Adipose tissue (tissue), 3 donors: ENCODE measurements around the gene SLC26A11. TPM values are rescaled to one million over a fixed set of nuclear protein-coding genes. Genes with fewer than 3 reads are reported as not detected.
"Not testable (repeated sequence)": the region's sequence is repeated elsewhere in the genome, so short reads cannot be mapped to it uniquely, and the experiment has no call there.

Experiments
- H3K27ac ChIP-seq: one replicate; pipeline ENCODE4 v1.5.1; 2013; ENCODE audit warnings: low read depth, low read length
- WGBS, 3 donors: extraction: QIAGEN DNeasy Blood & Tissue Kit; methylation state at CpG; one replicate each; pipeline ENCODE4 v1.1.7; 2013; 5-methylcytosine and 5-hydroxymethylcytosine counted together
- polyA plus RNA-seq, 3 donors: library from polyadenylated mRNA; stranded (reverse); fragments of 200-250 nt; gene quantifications; one replicate each; pipeline ENCODE4 v1.2.3, GENCODE V29; 2013
- donor health status: healthy with polysubstance abuse.
- donor health status: Bipolar disorder and iron deficiency.
- donor health status: healthy.

Gene SLC26A11
- polyA plus RNA-seq, 3 donors: 5.6 to 7.2 (median 6.9) TPM

DNA sequence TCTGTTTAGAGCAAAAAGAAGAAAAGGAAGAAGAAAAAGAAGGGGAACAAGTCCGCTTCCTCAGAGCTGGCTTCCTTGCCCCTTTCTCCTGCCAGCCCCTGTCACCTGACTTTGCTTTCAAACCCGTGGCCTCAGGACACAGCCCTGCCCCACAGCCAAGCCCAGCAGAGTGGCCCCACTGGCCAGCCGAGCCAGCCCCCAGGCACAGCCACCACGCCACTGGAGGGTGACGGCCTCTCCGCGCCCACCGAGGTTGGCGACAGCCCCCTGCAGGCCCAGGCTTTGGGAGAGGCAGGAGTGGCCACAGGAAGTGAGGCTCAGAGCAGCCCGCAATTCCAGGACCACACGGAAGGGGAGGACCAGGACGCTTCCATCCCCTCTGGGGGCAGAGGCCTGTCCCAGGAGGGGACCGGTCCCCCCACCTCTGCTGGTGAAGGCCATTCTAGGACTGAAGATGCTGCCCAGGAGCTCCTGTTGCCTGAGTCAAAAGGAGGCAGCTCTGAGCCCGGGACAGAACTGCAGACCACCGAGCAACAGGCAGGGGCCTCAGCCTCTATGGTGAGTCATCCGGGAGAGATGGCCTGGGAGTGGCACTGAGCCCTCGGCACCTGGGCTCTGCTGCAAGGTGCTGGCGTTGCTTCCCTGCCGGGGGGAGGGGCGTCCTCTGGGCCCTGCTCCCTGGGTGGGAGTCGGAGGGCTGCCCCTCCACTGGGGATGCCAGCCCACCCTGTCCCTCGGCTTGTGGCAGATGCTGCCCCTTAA is 67.8 kb downstream of the SLC26A11 start:
- no peak overlapping the region for H3K27ac ChIP-seq
- 78 to 91% (median 81%) methylated on average over 21 to 22 of the region's 22 CpGs for WGBS, 3 donors

DNA sequence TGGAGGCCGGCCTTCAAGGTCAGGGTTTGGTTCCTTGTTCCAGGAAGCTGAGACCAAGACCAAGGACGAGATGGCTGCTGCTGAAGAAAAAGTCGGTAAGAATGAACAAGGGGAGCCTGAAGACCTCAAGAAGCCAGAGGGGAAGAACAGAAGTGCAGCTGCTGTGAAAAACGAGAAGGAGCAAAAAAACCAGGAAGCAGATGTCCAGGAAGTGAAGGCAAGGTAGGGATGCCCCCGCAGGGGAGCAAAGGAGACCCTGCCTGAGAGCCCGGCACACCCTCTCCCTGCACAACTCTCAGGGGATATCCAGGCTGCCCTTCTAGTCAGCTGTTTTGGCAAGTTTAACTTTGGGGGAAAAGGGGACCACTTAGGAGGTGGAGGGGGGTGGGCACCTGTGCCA is 69.4 kb downstream of the SLC26A11 start:
- H3K27ac ChIP-seq: no peak overlapping the region
- whole genome bisulfite sequencing, 3 donors: 44 to 57% (median 50%) methylated on average over 6 of the region's 6 CpGs

DNA sequence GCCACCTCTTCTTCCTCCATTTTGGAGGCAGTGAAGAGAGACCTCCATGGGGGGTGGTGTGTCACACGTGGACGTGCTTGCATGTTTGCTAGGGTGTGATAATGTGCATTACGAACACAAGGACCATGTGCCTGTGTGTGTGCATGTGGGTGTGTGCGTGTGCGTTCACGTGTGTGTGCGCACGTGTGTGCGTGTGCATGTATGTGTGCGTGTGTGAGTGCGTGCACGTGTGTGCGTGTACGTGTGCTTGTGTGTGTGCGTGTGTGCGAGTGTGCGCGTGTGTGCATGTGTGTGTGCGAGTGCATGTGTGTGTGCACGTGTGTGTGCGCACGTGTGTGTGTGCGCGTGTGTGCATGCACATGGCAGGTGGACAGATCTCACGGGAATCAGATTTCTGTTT is 69.9 kb downstream of the SLC26A11 start:
- H3K27ac ChIP-seq: no peak overlapping the region
- 86 to 97% (median 93%) methylated on average over 25 of the region's 25 CpGs for WGBS, 3 donors

DNA sequence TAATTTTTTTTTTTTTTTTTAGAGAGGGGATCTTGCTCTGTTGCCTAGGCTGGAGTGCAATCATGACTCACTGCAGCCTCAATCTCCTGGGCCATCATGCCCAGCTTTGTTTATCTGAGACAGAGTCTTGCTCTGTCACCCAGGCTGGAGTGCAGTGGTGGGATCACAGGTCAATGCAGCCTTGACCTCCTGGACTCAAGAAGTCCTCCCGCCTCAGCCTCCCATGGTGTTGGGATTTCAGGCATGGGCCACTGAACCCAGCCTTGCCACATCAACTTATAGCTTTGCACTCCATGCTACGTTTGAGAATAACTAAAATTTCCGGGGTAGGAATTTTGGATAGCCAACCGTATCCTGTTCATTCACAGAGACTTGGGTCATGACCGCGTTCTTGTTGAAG is 71.0 kb downstream of the SLC26A11 start:
- 95 to 96% (median 95%) methylated on average over 6 of the region's 6 CpGs for WGBS, 3 donors
- H3K27ac ChIP-seq: no peak overlapping the region

DNA sequence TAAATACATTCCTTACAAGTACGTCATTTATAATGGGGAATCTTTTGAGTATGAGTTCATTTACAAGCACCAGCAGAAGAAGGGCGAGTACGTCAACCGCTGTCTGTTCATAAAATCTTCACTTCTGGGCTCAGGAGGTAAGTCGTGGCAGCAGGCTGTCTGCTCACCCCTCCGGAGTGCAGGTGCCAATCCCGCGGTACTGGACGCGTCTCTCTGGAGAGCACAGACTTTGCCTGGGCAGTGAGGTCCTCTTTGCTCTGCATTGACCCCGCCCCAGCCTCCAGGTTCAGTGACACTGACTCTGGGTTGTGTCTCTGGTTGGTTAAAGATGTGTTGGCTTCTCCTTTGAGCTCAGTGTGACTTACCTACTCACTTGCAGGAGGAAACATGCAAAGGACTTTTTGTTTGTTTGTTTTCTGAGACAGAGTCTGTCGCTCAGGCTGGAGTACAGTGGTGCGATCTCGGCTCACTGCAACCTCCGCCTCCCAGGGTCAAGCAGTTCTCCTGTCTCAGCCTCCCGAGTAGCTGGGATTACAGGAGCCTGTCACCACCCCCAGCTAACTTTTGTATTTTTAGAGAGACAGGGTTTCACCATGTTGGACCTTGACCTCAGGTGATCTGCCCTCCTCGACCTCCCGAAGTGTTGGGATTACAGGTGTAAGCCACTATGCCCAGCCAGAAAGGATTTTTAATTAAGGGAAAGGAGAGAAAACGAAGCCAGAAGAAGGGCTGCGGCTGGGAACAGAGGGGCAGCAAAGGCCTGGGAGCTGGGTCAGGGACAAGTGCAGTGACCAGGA is 71.7 kb downstream of the SLC26A11 start:
- WGBS, 3 donors: 93 to 97% (median 95%) methylated on average over 20 of the region's 20 CpGs
- H3K27ac ChIP-seq: no peak overlapping the region

DNA sequence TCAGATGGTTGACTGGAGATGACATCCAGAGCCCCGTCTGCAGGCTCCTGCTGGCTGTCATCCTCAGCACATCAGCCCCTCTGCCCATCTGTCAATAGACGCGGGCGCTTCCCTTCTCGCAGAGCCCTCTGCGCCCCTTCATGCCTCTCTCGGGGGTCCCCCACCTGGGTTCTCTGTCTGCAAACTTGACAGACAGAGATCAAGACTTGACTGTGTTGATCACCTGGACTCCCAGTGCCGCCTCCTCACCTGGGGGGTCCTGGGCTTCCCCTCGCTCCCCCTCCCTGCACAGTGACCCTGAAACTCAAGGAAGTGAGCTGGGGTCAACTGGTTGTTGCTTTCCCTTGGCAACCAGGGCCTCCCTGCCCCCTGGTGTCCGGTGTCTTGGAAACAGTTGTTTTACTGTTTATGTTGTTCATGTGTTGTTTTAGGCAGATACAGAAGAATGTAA is 72.3 kb downstream of the SLC26A11 start:
- WGBS, 3 donors: 90 to 95% (median 92%) methylated on average over 10 of the region's 10 CpGs

DNA sequence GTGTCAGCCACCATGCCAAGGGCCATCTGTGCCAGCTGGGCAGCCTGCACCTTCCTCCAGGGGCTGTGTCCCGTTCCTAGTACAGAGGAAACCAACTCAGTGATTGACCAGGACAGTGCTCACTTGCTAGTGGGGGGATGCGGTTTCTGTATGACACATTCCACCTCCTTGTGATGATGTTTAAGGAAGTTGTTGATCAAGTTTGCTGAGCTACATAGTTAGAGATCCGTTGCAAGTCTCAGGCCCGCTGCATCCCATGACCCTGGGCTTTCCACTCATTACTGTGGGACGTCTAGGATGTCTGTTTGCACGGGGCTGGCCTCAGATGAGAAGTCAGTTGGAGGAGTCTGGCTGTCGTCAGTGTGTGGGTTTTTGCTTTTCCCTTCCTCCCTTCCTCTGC is 74.0 kb downstream of the SLC26A11 start:
- WGBS, 3 donors: 73 to 90% (median 81%) methylated on average over 7 of the region's 7 CpGs
- no peak overlapping the region for H3K27ac ChIP-seq

More for the DNA sequence above, 72.3 kb downstream of the SLC26A11 start:
- H3K27ac ChIP-seq: no peak overlapping the region

DNA sequence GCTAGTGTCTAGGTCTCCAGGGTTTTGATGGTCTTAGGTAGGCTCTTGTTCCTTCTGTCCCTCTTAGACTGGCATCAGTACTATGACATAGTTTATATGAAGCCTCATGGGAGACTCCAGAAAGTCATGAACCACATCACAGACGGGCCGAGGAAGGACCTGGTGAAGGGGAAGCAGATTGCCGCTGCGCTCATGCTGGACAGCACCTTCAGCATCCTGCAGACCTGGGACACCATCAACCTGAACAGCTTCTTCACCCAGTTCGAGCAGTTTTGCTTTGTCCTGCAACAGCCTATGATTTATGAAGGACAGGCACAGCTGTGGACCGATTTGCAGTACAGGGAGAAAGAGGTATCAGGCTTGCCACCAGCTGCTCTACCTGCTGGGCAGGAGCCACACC is 74.4 kb downstream of the SLC26A11 start:
- 85 to 92% (median 91%) methylated on average over 6 of the region's 6 CpGs for WGBS, 3 donors
- H3K27ac ChIP-seq: no peak overlapping the region

DNA sequence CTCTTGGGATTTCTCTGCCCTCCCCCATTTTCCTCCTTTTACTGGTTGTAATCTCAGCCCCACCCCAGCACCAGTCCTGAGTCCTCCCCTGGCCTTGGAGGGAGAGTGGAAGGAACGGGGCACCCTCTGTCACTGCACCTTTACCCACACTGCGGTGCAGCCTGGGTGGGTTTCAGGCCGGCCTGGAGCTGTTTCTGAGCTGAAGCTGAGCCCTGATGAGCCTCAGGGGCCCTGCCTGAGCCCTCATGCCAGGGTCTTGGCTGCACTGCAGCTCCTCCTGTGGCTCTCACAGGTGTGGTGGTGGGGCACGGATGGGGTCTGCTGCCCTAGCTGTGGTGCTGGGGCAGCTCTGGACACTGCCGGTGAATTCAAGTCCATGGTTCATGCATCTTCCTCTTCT is 74.9 kb downstream of the SLC26A11 start:
- WGBS, 3 donors: 81 to 94% (median 93%) methylated on average over 5 of the region's 5 CpGs
- H3K27ac ChIP-seq: no peak overlapping the region

DNA sequence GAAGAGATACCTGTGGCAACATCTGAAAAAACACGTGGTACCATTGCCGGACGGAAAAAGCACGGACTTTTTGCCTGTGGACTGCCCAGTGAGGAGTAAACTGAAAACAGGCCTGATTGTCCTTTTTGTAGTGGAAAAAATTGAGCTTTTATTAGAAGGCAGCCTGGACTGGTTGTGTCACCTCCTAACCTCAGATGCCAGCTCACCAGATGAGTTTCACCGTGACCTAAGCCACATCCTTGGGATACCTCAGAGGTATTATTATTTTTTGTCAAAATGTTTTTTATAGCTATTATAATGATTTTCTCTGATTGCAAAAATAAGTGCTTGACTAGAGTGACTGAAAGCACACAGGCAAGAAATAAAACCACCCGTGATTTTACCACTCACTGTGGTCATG is 75.3 kb downstream of the SLC26A11 start:
- WGBS, 3 donors: 92 to 93% (median 92%) methylated on average over 6 of the region's 6 CpGs
- H3K27ac ChIP-seq: no peak overlapping the region

DNA sequence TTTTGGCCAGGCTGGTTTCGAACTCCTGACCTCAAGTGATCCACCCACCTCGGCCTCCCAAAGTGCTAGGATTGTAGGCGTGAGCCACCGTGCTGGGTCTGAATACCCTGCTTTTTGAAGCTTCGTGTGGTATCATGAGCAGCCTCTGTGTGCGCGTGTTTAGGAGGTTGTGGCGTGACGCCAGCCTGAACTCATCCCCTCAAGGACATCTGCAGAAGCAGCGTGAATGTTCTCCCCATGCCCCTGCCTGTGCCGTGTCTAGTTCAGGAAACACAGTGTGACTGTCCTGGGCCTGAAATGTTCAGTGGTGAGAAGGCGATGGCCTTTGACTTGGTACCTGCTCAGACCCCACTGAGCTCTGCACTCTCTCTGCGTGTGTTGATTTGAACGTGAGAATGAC is 76.0 kb downstream of the SLC26A11 start:
- 90 to 95% (median 92%) methylated on average over 14 of the region's 14 CpGs for WGBS, 3 donors
- H3K27ac ChIP-seq: no peak overlapping the region

DNA sequence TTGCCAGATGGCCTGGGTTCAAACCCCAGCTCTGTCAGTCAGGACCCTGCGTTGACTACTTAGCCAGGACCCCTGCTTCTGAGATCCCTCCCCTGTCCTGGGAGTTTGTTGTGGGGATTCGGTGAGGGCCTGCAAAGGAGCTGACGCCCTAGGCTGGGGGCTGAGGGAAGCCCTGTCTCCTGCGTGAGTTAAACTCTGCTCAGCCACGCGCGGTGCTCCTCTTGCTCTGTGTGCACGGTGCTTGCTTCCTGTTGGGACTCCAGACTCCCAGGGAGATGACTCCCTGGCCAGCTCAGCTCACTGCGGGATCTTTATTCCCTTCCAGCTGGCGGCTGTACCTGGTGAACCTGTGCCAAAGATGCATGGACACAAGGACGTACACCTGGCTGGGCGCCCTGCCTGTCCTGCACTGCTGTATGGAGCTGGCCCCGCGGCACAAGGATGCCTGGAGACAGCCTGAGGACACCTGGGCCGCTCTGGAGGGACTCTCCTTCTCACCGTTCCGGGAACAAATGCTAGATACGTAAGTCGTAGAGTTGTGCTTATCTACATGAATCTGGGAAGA is 77.9 kb downstream of the SLC26A11 start:
- 87 to 92% (median 89%) methylated on average over 19 of the region's 19 CpGs for WGBS, 3 donors
- no peak overlapping the region for H3K27ac ChIP-seq

DNA sequence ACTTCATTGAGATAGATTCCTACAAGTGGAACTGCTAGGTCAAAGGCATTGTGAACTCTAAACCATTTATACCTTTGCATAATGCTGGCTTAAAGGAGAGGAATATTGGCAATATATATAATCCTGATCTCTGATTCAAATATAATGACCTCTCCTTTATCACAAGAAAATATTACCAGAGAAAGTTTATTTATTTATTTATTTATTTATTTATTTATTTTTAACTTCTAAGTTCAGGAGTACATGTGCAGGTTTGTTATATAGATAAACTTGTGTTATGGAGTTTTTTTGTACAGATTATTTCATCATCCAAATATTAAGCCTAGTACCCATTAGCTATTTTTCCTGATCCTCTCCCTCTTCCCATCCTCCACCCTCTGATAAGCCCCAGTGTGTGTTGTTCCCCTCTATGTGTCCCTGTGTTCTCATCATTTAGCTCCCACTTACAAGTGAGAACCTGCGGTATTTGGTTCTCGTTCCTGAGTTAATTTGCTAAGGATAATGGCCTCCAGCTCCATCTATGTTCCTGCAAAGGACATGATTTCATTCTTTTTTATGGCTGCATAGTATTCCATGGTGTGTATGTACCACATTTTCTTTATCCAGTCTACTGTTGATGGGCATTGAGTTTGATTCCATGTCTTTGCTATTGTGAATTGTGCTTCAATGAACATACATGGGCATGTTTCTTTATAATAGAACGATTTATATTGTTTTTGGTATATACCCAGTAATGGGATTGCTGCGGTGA is 79.3 kb downstream of the SLC26A11 start:
- H3K27ac ChIP-seq: not testable (repeated sequence)
- WGBS, 3 donors: 97 to 98% (median 98%) methylated on average over 4 of the region's 4 CpGs

DNA sequence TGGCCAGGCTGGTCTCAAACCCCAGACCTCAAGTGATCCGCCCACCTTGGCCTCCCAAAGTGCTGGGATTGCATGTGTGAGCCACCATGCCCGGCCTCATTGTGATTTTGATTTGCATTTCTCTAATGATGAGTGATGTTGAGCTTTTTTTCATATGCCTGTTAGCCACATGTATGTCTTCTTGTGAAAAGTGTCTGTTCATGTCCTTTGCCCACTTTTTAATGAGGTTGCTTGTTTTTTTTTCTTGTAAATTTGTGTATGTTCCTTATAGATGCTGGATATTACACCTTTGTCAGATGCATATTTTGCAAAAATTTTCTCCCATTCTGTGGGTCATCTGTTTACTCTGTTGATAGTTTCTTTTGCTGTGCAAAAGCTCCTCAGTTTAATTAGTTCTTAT is 80.5 kb downstream of the SLC26A11 start:
- WGBS, 3 donors: 97 to 100% (median 100%) methylated on average over 2 of the region's 2 CpGs
- not testable (repeated sequence) for H3K27ac ChIP-seq

Other genes with a start within 250 kb of the SLC26A11 start
- 10 to 100 TPM; 12.2 to 42.0 (median 37.9) TPM for gene TBC1D16, start 184.6 kb upstream of the SLC26A11 start, polyA plus RNA-seq
- 1 to 10 TPM; 1.4 to 2.9 (median 2.1) TPM for gene CCDC40, start 183.8 kb upstream of the SLC26A11 start, polyA plus RNA-seq
- 10 to 100 TPM; 21.0 to 30.0 (median 26.2) TPM for gene GAA, start 118.8 kb upstream of the SLC26A11 start, polyA plus RNA-seq
- 100 to 1,000 TPM in 1 of 3 donors, 10 to 100 TPM in 2; 31.3 to 167 (median 94.1) TPM for gene EIF4A3, start 73.3 kb upstream of the SLC26A11 start, polyA plus RNA-seq
- under 1 TPM in 2 of 3 donors, not detected in 1; 0.06 to 0.10 TPM for gene CARD14, start 50.4 kb upstream of the SLC26A11 start, polyA plus RNA-seq
- 10 to 100 TPM; 19.8 to 21.9 (median 21.3) TPM for gene SGSH, start 94 bp upstream of the SLC26A11 start, polyA plus RNA-seq
- 10 to 100 TPM; 19.6 to 45.5 (median 24.7) TPM for gene RNF213, start 40.4 kb downstream of the SLC26A11 start, polyA plus RNA-seq
- 10 to 100 TPM; 10.3 to 19.8 (median 10.5) TPM for gene ENDOV, start 194.7 kb downstream of the SLC26A11 start, polyA plus RNA-seq